Fibroblast of skin of right biceps (primary cell): ENCODE measurements around the gene TSPAN5.

Experiments
- DNase-seq: peaks from one replicate; pipeline ENCODE4 v3.0.0-alpha.2; 2013

Gene TSPAN5

DNA sequence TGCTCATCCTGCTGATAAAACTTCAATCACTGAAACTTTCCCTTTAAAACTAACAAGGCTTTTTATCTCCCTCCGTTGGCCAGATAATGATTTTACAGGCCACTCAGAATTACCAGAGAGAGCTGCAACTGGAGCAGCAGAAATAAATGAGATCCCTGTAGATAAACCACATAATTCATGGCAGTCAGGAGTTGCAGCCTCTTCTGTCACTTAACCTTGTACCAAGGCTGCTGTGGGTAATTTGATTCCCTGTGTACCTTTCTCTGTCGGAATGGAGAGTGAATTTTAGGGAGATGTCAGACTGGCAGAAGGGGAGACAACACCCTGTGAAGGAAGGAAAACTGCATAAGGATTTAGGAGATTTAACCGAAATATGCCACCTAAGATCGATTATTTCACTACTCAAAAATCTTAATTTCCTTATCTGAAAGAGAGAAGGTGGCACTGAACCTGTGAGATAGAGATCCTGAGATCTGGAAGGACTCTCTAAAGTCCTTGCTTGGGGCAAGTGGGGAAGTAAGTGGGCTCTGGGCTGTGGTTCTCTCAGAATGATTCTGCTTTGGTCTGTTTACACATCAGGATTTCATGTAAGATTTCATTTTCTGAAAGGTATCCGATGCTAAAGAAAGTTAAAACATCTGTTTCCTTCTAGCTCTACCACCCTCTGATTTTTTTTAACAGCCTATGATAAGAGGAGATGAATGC, 14.3 kb upstream of the TSPAN5 start:
- no peak for DNase-seq

DNA sequence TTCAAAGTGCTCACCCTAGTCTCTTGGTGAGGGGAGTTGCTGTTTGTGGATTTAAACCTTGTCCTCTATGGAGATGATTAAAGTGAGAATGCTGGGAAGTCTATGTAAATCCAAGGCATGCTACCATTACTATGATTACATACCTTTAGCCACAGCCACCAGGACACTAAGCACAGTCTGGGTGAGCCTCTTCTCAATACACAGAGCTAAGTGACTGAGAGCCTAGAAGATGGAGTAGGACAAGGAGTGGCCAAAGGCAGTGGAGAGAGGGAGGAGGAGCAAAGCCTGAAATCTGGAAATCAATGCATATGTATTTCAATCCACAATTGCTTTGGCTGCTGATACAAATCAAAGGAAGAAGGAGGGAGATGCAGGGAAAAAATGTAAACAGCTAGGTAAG, 12.7 kb upstream of the TSPAN5 start:
- DNase-seq: no peak

DNA sequence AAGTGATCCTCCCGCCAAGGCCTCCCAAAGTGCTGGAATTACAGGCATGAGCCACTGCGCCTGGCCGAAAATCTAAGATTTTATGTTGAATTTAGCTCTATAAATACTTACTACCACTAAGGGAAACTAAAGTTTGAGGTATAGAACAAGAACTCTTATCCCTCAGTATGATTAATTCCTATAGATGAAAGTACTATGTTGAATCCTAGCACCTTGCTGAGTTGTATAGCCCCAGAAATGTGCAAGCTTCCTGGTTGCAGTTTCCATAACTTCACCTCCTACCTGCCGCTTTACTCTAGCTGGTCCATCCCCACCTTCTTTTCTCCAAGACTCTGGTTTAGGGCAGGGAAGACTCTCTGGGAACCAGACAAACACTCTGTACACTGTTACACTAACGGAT, 11.8 kb upstream of the TSPAN5 start:
- no peak for DNase-seq

DNA sequence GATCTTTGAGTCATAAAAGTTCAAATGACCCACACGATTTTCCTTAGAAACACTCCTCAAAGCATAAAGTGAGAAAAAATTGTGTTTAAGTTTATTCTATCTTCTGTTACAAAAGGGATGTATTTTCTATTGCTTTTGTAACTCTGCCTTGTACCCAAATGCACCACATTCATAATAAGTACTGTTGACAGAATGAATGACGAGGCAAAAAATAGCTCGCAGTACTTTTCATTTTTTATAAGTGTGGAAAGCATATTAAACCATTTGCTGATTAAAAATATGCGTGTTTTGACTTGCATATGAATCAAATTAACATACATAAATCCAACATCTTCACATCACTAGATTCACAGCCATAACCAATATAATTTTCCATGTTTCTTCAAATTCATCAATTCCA, 11.2 kb upstream of the TSPAN5 start:
- DNase-seq: no peak

DNA sequence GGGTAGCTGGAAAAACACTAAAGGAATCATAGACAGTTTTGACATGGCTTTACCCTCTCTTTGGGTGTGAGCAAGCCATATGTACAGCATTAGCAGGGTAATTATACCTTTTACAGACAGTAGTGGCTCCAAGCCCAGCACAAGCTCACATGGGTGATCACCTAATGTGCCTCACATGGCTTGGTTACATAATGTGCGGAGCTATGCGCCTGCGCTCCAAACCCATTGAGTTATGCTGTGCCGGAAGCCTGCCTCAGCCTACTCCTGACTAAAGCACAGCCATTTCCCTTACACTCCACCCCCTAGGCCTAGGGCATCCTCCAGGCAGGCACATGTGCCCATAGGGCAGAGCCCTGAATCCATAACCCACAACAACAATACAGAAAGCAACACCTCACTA, 6.5 kb upstream of the TSPAN5 start:
- no peak for DNase-seq

DNA sequence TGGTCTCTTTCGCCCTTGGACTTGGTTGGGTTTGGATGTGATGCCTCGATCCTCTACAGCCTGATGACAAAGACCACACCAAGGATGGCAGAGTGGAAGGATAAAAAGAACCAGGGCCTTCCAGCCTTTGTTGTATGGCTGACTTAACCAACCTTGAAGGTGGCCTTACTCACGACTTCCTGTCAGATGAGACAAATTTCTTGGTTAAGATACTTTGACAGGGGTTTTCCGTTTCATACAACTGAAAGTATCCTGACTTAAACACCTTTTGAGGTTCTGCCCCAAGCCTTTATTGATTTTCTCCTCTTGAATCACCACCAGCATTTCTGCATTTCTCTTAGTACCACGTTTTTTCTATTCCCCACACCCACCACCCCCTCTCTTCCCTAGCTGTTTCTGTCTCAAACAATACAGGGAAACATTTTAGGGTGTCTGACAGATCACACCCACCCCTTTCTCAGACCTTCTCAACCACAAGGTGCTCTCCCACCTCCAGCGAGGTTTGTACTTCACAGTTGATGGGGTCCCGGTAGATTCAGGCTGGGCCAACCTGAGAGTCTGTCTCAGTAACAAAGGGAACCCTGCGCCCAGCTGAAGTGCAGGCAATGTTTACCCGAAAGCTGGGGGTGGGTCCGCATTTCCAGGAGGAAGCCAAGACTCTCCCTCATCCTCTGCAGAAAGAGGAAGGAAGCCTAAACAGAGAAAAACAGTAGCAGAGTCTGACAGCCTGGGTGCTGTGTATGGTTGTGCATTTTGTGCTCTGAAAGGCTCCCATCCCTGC, 5.0 kb upstream of the TSPAN5 start:
- DNase-seq: no peak

DNA sequence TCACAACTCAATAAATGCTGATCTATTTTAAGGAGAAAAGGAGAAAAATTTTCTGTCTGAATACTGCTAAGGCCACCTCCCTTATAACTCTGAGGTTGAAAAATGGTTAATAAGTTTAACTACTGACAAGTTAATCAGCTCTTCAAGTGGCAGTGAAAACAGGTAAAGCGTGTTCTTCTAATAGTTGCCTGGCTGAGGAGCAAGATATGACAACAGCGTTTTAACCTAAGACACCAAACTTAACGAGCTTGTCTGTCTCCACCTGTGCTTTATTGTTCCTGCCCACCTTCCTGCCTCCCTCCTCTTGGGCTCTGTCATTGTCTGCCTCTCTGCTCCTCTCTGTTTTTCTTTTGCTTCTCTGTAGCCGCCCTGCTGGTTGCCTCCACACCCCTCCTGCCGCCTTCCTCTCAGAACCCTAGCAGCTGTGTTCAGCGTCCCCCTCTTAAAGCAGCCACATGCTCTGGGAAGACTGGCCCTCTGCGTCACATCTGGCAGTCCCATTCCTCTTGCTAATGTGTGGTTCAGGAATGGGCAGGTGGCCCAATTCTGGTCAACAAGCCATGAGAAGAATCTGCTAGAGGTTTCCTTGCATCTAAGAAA, 4.3 kb upstream of the TSPAN5 start:
- DNase-seq: peak; percentile 40

DNA sequence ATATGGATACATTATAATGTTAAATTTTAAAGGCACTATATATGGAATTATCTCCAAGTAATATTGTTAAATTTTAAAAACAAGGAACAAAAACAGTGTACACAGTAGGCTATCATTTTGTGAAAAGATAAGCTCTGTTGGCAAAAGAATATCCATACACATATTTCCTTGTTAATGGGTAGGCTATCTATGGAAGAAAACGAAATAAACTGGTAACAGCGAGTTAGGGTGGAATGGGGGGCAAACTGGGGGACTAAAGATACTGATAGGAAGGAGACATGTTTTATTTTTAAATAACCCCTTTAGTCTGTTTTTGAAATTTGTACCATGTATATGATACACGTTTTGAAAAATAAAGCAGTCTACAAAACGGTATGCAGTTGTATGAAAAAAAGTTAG, 3.6 kb upstream of the TSPAN5 start:
- DNase-seq: no peak

DNA sequence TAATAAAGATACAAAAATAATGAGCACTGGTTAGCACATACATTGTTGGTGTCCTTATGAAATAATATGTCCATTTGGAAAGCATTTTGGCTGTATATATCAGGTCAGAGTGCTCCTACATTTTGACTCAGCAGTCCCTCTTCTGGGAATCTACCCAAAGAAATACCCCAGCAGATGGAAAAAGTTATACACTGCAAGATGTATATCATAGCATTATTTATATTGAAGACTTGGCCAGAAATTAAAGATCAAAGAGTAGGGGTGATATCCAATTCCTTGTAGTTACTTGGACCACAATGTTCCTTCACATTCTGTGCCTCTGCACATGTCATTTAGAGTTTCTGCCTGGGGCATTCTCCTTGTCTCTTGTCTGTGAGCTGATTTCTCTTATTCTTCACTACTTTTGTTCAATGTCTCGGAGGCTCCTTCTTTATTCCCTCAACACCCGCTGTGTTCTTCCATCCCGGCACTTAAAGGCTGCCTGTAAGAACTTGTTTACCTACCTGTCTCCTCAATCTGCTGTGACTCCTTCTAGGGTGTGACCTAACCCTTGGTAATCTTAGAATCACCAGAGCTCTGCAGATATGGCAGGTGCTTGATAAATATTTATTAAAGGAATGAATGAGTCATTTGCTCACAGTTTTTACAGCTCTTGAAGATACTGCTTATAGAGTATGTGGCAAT, 3.1 kb upstream of the TSPAN5 start:
- DNase-seq: no peak

DNA sequence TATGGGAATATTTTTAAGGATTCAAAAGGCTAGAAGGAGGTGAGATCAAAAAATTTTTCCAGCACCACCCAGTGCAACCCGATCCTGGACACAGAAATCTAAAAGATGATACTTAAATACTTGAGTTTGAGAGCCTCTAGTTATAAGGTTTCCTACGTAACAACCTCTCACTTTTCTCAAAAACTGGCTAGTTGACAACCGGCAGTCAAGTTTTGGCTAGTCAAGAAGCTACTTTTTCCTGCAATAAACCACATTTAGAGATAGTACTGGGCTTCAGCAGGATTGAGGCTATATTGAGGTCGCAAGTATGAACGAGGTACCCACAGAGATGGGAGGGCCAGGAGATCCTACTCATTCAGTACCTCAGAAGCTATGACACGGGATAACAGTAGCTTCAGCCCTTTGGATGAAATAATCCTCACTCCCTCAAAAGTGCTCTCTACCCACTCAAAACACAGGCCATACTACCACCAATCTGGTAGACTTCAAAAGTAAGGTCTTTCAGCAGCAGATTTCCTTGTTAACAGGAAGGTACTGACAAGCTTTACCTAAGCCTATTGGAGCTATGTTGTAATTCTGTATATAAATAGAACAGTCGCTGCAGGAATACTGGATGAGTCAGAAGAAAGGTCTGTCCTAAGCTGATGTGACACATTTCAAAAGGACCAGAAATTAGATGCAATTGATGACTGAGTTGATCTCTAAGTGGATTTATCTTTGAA, 1.5 kb upstream of the TSPAN5 start:
- peak; percentile 66 for DNase-seq

DNA sequence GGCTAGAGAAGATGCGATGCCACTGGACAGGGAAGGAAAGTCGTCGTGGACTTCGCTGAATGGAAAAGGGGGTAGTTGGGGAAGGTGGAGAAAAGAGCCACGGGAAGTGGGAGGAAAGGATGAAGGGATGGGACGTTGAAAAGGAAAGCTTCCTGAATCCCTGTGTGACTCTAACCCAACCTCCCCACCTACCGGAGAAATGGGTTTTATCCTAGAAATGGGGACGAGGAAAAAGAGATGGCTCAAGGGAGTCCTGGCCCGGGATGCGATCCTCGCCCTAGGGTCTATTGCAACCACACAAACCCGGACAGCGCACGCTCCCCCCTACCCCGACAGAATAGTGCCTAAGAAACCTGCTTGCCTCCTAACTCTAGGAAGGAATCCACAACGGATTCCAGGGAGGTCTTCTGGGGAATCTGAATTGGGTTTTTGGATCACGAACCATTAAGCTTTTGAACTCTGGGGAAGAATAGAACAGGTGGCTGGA, 738 bp upstream of the TSPAN5 start:
- DNase-seq: peak; percentile 58

DNA sequence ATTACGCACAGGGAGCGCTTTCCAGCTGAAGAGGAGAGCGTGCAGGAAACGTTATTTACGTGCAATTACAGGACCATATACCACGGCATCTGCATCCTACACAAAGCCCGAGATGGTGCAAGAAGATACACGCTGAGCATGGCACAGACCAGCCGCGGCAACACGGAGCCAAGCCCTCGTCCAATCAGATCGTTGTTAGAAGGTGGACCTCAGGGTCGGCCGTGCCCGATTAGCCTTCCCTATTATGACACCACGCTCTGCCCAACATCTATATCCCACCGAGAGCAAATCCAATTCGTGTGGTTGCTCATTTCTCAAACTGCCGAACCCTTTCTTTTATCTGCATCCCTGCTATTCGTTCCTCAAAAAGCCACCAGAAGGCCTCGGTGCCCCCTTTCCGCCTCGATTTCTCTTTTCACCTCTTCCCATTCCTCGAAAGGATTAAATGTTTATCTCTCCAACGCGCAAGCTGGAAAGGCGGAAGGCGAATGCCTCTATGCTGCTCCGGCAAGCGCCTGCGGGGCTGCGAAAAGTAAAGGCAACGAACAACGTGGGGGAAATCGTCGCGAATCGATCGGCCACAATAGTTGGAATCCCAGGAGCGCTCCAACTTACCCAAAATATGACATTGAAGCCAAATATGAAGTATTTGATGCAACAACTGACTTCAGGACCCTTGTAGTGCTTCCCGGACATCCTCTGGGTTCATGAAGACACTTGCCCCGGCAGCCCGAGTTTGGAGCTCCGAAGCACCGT, 702 bp downstream of the TSPAN5 start:
- peak; percentile 70 for DNase-seq

DNA sequence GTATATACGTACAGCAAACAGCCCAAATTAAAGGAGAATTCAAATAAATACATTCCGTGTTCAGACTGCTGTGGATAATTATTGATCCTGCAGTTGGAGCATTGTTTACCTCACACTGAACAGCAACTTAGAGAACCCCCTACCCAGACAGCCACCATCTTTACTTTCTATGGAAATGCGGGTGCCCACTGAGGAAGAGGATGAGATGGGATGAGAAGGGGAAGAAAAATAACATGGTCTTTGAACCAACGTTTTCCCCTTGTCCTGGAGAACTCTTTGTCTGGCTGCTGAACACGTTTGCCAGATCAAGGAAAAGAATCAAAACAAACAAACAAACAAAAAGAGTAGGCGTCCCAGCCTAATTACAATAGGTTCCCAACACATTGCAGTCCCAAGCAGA, 1.5 kb downstream of the TSPAN5 start:
- DNase-seq: no peak

DNA sequence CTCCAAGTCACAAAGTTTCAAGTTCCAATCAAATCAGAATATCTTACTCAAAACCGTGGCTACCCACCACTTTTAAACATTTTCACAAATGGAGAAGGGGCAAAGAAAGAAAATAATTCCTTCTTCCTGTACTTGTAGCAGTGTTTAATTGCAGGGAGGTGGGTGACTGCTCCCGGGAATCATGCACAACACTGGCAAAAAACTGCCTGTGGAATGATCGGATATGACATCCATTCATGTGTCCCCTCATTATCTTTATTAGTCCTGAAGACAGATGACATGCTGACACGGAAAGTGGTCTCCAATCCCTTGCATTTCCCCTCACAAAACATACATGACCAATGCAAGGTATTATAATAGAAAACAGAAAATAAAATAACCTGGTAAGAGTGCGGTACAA, 2.0 kb downstream of the TSPAN5 start:
- no peak for DNase-seq

DNA sequence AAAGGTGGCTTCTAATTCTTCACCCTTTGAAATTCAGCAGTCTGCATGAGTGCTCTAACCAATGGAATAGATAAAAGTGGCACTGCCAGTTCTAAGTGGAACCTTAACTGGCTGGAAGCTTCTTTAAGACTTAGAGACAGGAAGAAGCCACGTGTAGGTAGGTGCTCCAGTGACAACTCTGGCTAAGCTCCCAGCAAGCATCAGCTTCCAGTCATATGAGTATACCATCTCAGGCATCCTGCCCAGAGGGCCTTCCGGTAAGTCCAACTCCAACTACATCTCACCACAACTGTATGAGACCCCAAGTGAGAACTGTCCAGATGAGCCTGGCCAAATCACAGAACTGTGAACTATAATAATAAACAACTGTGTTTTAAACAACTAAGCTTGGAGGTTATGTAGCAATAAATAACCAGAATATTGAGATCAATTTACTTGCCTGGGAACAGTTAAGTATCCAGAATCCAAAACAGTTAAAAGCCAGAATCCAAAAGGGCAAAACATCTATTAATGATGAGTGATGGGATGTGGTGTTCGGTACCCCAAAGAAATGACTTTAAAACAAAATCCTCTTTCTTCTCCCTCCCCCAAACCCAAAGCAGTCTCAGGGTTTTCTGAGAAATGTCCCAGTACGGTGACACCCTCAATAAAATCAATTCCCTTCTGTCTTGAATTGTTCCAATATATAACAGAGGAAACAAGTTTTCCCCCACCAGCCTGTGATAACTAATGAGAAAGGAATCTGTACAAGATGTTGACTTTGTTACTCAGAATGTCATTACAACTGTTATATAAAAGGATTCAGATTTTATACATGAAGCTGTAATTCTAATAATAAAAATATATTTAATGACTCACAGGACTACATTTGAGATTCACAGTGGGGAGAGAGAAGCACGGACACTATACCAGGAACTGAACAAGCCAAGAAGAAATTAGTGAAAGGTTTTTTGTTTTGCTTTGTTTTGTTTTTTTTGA, 4.2 kb downstream of the TSPAN5 start:
- DNase-seq: peak; percentile 97

DNA sequence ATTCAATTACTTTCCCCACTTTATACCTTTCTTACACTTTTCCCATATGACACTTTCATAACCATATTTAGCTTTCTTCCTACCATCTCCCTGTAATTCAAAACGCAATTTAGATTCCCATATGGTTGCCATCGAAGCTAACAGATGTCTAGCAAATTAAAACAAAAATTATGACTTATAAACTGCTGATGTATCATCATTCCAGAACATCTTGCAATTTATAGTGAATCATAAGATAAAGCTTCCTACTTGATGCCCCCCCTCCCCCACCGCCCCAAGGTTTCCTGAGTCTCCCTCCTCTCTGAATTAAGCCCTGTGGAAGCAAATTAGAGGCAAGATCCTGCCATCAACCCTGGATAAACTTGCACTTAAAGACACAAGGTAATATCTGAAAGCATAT, 5.4 kb downstream of the TSPAN5 start:
- DNase-seq: peak; percentile 91

DNA sequence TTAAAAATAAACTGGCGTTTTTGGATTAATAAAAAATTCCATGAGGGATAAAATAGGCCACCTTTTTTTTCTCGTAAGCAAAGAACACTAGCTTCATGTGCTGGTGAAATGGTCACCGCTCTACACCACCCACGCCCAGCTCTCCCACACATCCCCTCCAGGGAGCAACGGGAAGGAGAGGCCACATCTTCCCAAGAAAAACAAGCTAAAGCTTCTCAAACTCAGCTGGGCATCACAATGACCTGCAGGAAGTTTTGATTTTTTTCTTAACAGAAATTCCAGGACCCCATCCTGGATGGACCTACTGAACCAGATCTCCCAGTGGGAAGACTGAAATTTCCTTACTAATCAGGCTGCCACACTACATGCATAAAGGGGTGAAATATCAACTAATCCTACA, 9.8 kb downstream of the TSPAN5 start:
- DNase-seq: no peak

DNA sequence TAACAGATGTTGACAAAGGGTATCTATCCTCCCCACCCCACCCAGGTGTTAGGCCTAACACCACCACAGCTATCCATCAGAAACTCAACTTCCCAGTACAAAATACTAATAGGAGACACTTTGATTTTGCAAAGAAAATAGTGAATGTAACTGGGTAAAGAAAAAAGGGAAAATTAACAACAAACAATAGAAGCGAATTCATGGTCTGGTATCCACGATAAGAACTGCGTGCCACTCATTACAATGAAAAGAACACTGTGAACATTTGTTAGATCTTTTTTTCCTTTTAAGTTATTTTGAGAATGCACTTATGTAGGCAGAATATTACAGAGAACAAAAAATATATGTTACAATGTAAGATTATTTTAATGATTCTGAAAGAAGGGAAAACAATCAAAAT, 12.0 kb downstream of the TSPAN5 start:
- DNase-seq: no peak

DNA sequence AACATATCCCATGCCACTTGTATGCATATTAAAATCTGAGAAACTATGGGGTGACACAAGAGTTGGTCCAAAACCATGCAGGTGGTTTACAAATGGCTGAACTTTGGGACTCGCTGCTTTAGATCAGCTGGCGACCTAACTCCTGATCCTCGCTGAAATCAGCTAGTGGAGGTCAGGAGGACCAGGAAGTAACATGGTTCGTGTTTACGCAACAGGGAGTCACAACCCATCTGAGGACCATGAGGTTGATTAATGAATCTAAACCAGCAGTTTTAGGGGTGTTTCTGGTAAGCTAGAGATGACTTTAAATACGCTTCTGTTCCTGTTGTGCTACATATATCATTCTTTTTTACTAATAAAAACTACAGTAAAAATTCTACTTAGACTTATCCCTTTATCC, 12.9 kb downstream of the TSPAN5 start:
- no peak for DNase-seq

DNA sequence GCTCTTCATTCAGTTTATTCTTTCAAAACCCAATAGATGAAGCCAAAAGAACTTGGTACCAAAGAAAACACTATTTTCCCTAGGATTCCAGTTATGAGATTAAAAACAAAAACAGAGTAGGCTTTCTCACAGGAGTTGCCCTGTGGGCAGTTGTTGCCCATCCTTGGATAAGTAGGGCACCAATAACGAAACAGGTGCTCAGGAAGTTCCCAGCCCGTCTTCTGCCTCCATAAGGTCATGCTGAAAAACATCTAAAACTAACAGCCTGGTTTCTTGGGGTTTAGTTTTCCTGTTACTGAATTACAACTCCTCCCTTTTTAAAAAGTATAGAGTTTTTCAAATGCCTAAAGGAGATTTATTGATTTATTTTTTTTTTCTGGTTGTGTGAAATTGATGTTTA, 14.7 kb downstream of the TSPAN5 start:
- no peak for DNase-seq

DNA sequence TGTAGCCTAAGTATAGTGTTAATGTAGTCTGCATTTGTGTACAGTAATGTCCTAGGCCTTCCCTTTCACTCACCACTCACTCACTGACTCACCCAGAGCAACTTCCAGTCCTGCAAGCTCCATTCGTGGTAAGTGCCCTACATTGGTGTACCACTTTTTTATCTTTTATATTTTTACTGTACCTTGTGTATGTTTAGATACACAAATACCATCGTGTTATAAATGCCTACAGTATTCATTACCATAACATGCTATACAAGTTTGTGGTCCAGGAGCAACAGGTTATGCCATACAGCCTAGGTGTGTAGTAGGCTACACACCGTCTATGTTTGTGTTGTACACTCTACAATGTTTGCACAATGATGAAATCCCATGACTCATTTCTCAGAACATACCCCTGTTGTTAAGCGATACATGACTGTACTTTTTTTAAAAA, 15.4 kb downstream of the TSPAN5 start:
- peak; percentile 72 for DNase-seq
